ENCODE data around the gene SLC6A20. TPM values are rescaled to one million over a fixed set of nuclear protein-coding genes. Genes with fewer than 3 reads are reported as not detected.

SLC6A20 gene
- total RNA-seq, 1 donor from 2014 or later, result 2.9 TPM

GRCh38 chr3:45785605-45786150, 10.7 kb downstream of the SLC6A20 start:
- TF ChIP-seq POLR2A (IDR thresholded peaks at IDR 0.05) (no peak), POLR2AphosphoS5 (IDR thresholded peaks at IDR 0.05; ENCODE audit: insufficient read depth in 1 of 2, low read depth in 1 of 2) (no peak), CTCF (IDR thresholded peaks at IDR 0.05) (no peak)
- no peak overlapping the region for H3K27ac ChIP-seq
- intact Hi-C loops (cut with DNase I), result no loop called here
- H3K27me3 ChIP-seq, result no peaks in the 10 kb centered on the region
- no peaks in the 10 kb centered on the region for H3K36me3 ChIP-seq
- no peaks in the 10 kb centered on the region for H3K4me1 ChIP-seq
- DNase-seq (ENCODE audit: extremely low spot score in 2 of 2), result peak; percentile 58 to 82
- no peaks in the 10 kb centered on the region for H3K9me3 ChIP-seq
- no peak overlapping the region for H3K4me3 ChIP-seq

- Histone ChIP-seq H3K27ac (no peak overlapping the region), H3K27me3 (no peaks in the 10 kb centered on the region), H3K4me1 (no peaks in the 10 kb centered on the region), H3K4me3 (no peak overlapping the region), H3K36me3 (no peaks in the 10 kb centered on the region), H3K9me3 (no peaks in the 10 kb centered on the region)
- TF ChIP-seq POLR2A (IDR thresholded peaks at IDR 0.05) (no peak), CTCF (IDR thresholded peaks at IDR 0.05) (no peak), POLR2AphosphoS5 (IDR thresholded peaks at IDR 0.05; ENCODE audit: insufficient read depth in 1 of 2, low read depth in 1 of 2) (no peak)
- peak in 1 of 2 donors; percentile 52 for DNase-seq (ENCODE audit: extremely low spot score in 2 of 2)
- intact Hi-C loops (cut with DNase I), result no loop called here
These were observed 12.7 kb downstream of the SLC6A20 start for GRCh38 chr3:45783667-45784066.

- intact Hi-C loops (cut with DNase I), result no loop called here
- Histone ChIP-seq H3K4me3 (no peak overlapping the region), H3K4me1 (no peaks in the 10 kb centered on the region), H3K27ac (no peak overlapping the region), H3K27me3 (no peaks in the 10 kb centered on the region), H3K36me3 (no peaks in the 10 kb centered on the region), H3K9me3 (no peaks in the 10 kb centered on the region)
- DNase-seq (ENCODE audit: extremely low spot score in 2 of 2), result no peak
- TF ChIP-seq POLR2A (IDR thresholded peaks at IDR 0.05) (no peak), CTCF (IDR thresholded peaks at IDR 0.05) (no peak), POLR2AphosphoS5 (IDR thresholded peaks at IDR 0.05; ENCODE audit: insufficient read depth in 1 of 2, low read depth in 1 of 2) (no peak)
These were observed 14.0 kb downstream of the SLC6A20 start for GRCh38 chr3:45782381-45782780.

- H3K4me3 ChIP-seq, result no peak overlapping the region
- peak; percentile 44 to 79 for DNase-seq (ENCODE audit: extremely low spot score in 2 of 2)
- intact Hi-C loops (cut with DNase I), result no loop called here
These were observed 14.5 kb downstream of the SLC6A20 start for GRCh38 chr3:45781841-45782240.

More at GRCh38 chr3:45781841-45782240, 14.5 kb downstream of the SLC6A20 start:
- no peaks in the 10 kb centered on the region for H3K27me3 ChIP-seq
- H3K27ac ChIP-seq, result no peak overlapping the region
- TF ChIP-seq POLR2AphosphoS5 (IDR thresholded peaks at IDR 0.05; ENCODE audit: insufficient read depth in 1 of 2, low read depth in 1 of 2), result no peak
- TF ChIP-seq POLR2A (IDR thresholded peaks at IDR 0.05), result no peak
- no peak for TF ChIP-seq CTCF (IDR thresholded peaks at IDR 0.05)
- H3K4me1 ChIP-seq, result no peaks in the 10 kb centered on the region
- no peaks in the 10 kb centered on the region for H3K9me3 ChIP-seq
- no peaks in the 10 kb centered on the region for H3K36me3 ChIP-seq
